AG09319 (cell line): ENCODE results near the gene AGPAT2.

Experiments
- DNase-seq: peaks from one replicate; pipeline ENCODE4 v3.0.0-alpha.2; 2010; ENCODE audit warnings: low read depth; ENCODE audit errors: extremely low read depth
- TF ChIP-seq, protein P1 (sequence below): IDR thresholded peaks from 2 replicates; pipeline ENCODE4 v1.5.1; 2011; ENCODE audit warnings: low read depth, mild to moderate bottlenecking, inconsistent platforms, low read length, moderate library complexity

AGPAT2 gene

DNA sequence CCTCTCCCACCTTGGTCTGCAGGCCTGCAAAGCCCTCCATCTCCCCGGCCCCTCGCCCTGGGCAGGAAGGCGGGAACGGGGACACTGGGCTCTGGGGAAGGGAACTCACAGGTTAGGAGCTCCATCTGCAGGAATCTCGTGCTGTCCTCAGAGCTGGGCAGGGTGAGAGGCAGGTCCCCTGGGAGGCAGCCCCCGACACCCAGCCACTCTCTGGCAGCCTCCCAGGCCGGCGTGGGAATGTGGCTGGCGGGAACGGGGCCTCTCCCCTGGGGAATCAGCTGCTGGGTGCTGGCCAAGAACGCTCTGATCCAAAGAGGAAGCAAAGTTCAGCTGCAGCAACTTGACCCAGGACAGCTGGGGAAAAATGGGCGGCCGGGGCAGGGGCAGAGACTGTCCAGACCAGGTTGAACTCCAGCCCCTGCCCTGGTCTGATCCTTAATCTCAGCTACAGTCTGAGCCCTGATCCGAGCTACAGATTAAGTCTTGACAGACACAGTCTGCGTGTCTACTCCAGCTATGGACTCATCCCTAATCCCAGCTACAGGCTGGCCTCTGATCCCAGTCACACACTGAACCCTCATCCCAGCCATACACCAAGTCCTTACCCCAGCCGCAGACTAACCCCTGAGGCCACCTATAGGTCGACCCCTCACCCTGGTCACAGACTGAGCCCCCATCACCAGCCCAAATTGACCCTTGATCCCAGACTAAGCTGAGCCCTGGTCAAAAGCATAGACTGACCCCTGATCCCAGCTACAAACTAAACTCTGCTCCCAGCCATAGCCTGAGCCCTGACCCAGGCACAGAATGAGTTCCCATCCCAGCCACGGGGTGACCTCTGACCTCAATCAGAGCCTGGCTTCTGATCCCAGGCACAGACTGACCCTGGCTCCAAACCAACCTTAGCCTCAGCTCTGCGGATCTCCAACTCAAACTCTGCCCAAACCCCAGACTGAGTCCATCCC is 61.9 kb downstream of the AGPAT2 start:
- no peak for DNase-seq

DNA sequence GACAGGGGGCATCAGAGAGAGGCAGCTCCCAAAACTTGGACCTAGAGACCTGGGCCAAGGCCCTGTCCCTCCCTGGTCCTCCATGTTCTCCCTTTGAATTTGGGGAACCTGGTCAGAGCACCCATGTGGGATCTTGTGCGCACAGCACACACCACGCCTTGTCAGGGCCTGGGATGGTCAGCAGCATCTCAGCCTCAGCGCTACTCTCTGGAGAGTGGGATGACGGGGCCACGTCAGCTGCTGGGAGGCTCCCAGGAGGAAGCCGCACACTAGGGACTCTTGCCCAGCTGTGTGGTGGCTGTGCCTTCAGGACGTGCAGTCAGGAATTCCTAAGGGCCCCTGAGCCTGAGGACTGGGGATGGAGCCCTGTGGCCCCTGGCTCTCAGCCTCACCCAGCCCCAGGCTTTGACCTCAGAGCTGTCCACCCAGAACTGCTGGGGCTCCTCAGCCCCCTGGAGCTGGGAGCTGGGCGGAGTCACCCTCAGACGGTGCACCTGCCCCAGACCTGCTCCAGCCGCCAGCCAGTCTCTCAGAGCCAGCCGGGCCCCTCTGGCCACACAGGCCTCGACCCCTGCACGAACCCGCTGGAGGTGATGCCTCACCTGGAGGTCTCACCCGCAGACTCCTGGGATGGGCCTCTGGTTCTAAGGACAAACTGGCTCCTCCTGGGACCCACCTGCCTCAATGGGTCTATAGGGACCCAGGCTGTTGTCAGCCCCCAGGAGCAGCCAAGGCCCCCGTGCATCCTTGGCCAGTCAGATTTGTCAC is 62.9 kb downstream of the AGPAT2 start:
- no peak for DNase-seq
- TF ChIP-seq, protein P1, sequence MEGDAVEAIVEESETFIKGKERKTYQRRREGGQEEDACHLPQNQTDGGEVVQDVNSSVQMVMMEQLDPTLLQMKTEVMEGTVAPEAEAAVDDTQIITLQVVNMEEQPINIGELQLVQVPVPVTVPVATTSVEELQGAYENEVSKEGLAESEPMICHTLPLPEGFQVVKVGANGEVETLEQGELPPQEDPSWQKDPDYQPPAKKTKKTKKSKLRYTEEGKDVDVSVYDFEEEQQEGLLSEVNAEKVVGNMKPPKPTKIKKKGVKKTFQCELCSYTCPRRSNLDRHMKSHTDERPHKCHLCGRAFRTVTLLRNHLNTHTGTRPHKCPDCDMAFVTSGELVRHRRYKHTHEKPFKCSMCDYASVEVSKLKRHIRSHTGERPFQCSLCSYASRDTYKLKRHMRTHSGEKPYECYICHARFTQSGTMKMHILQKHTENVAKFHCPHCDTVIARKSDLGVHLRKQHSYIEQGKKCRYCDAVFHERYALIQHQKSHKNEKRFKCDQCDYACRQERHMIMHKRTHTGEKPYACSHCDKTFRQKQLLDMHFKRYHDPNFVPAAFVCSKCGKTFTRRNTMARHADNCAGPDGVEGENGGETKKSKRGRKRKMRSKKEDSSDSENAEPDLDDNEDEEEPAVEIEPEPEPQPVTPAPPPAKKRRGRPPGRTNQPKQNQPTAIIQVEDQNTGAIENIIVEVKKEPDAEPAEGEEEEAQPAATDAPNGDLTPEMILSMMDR, result no peak

More for the DNA sequence above, 61.9 kb downstream of the AGPAT2 start:
- TF ChIP-seq, protein P1, result peak; percentile 55

- no peak for DNase-seq
- TF ChIP-seq, protein P1, result no peak
Measured at GRCh38 chr9:136623842-136624183, 63.4 kb downstream of the AGPAT2 start.
